T-helper 2 cell (primary cell): ENCODE data around the gene ZCCHC7.

ENCODE experiments used
- DNase-seq, 5 experiments: peaks; one replicate each; pipeline versions ENCODE4 v3.0.0 to v3.0.0-alpha.2; 2012 to 2022

ZCCHC7 gene

GRCh38 chr9:37212435-37212834, 92.1 kb downstream of the ZCCHC7 start:
- DNase-seq = no peak

- no peak for DNase-seq
These were observed 95.0 kb downstream of the ZCCHC7 start for GRCh38 chr9:37215381-37215780.

GRCh38 chr9:37215830-37216229, 95.5 kb downstream of the ZCCHC7 start:
- no peak for DNase-seq

- no peak for DNase-seq
These were observed 96.8 kb downstream of the ZCCHC7 start for GRCh38 chr9:37217161-37217560.

GRCh38 chr9:37218800-37219425, 98.5 kb downstream of the ZCCHC7 start:
- DNase-seq = no peak

GRCh38 chr9:37220971-37221370, 100.6 kb downstream of the ZCCHC7 start:
- DNase-seq = no peak

GRCh38 chr9:37221489-37222106, 101.2 kb downstream of the ZCCHC7 start:
- DNase-seq = no peak

- no peak for DNase-seq
These were observed 109.1 kb downstream of the ZCCHC7 start for GRCh38 chr9:37229455-37229854.

- no peak for DNase-seq
These were observed 109.6 kb downstream of the ZCCHC7 start for GRCh38 chr9:37229882-37230482.

GRCh38 chr9:37236822-37237221, 116.4 kb downstream of the ZCCHC7 start:
- no peak for DNase-seq

- no peak for DNase-seq
These were observed 117.7 kb downstream of the ZCCHC7 start for GRCh38 chr9:37238122-37238521.

GRCh38 chr9:37239224-37239859, 119.0 kb downstream of the ZCCHC7 start:
- DNase-seq = no peak

GRCh38 chr9:37239921-37240320, 119.5 kb downstream of the ZCCHC7 start:
- no peak for DNase-seq

GRCh38 chr9:37241340-37241739, 121.0 kb downstream of the ZCCHC7 start:
- no peak for DNase-seq

GRCh38 chr9:37242089-37242488, 121.7 kb downstream of the ZCCHC7 start:
- no peak for DNase-seq

- no peak for DNase-seq
These were observed 123.4 kb downstream of the ZCCHC7 start for GRCh38 chr9:37243588-37244345.

- no peak for DNase-seq
These were observed 126.5 kb downstream of the ZCCHC7 start for GRCh38 chr9:37246826-37247225.

GRCh38 chr9:37248651-37249163, 128.3 kb downstream of the ZCCHC7 start:
- no peak for DNase-seq

GRCh38 chr9:37251452-37251851, 131.1 kb downstream of the ZCCHC7 start:
- DNase-seq = no peak

GRCh38 chr9:37253377-37253937, 133.1 kb downstream of the ZCCHC7 start:
- DNase-seq = no peak

GRCh38 chr9:37255187-37255586, 134.8 kb downstream of the ZCCHC7 start:
- no peak for DNase-seq
